Pancreas (tissue), 10 donors: ENCODE results near the gene METTL6. TPM values are rescaled to one million over a fixed set of nuclear protein-coding genes. Genes with fewer than 3 reads are reported as not detected.

ENCODE experiments used
- ATAC-seq, 4 donors: fragments of 200-7000 bp; cut with Tn5 transposase; one replicate each; pipeline versions ENCODE4 v1.8.0 to v1.9.1; 2020; ENCODE audit warnings: mild to moderate bottlenecking in 4 of 4, moderate library complexity in 4 of 4
- DNase-seq, 6 donors: peaks; one replicate each; pipeline ENCODE4 v3.0.0-alpha.2; 2020
- FAIRE-seq: peaks from 2 replicates; lab custom pipeline; 2012; peaks lifted over from hg19 to GRCh38; lab: Jason Lieb, UNC
- H3K27ac ChIP-seq, 4 donors: fragments of 200-600 bp; sonication (generic); 1 replicate in 3 of 4; 2 replicates in 1 of 4; pipeline versions ENCODE4 v1.5.0 to v1.8.0; 2020
- H3K27me3 ChIP-seq, 4 donors: fragments of 200-600 bp; one replicate each; pipeline ENCODE4 v1.8.0; 2021
- H3K36me3 ChIP-seq, 3 donors: fragments of 200-600 bp; sonication (generic) in 1 of 3; one replicate each; pipeline versions ENCODE4 v1.5.0 to v1.8.0; 2020 to 2021
- H3K4me1 ChIP-seq, 3 donors: fragments of 200-600 bp; one replicate each; pipeline ENCODE4 v1.8.0; 2021
- H3K4me3 ChIP-seq, 4 donors: fragments of 200-600 bp; sonication (generic) in 2 of 4; one replicate each; pipeline versions ENCODE4 v1.5.0 to v1.8.0; 2020 to 2021
- H3K9me3 ChIP-seq, 4 donors: fragments of 200-600 bp; one replicate each; pipeline ENCODE4 v1.8.0; 2021
- CTCF ChIP-seq, 4 donors: fragments of 200-600 bp; sonication (generic) in 3 of 4; IDR thresholded peaks; one replicate each; pipeline versions ENCODE4 v1.5.0 to v1.8.0; 2021; ENCODE audit warnings: antibody characterized with exemption in 4 of 4
- WGBS, 2 donors: extraction: QIAGEN DNeasy Blood & Tissue Kit; methylation state at CpG; one replicate each; pipeline ENCODE4 v1.1.7; 2013; 5-methylcytosine and 5-hydroxymethylcytosine counted together
- intact Hi-C, 3 donors: fragments of 100-400 bp; cut with DNase I; formaldehyde crosslinking; loops; one replicate each; pipeline versions ENCODE4 v1.11.1 to v1.14.2; 2022
- polyA plus RNA-seq, 2 donors: library from polyadenylated mRNA; stranded (reverse); fragments of 200-250 nt; gene quantifications; one replicate each; pipeline ENCODE4 v1.2.3, GENCODE V29; 2013
- total RNA-seq, 6 donors: library from RNA; stranded (reverse); fragmentation: NEBNext Ultra II Directional in 4 of 6; extraction: Animal tissue kit (Norgen Biotek cat#: 25700) in 4 of 6; gene quantifications; one replicate each; pipeline versions ENCODE4 v1.2.1 to v1.2.4, GENCODE V29; 2021 to 2023
- donor health status: healthy with polysubstance abuse.
- donor health status: DM: no; HTN: no; CAD: no; lungs with moderate emphysema.
- donor health status: DM: no; HTN: no; CAD: no.
- donor health status: control.
- donor health status: control.
- donor health status: Bipolar disorder and iron deficiency.
- donor health status: DM: yes; HTN: yes; CAD: no.
- donor health status: DM: no; HTN: no; CAD: no.
- donor health status: DM: no; HTN: no; CAD: no.
- donor health status: DM: yes; HTN: yes; CAD: no.

The METTL6 gene
- total and polyA plus RNA-seq, 8 donors: 3.0 to 9.9 (median 5.2) TPM

GRCh38 chr3:15380980-15381890 is 46.1 kb downstream of the METTL6 start:
- no peaks in the 10 kb centered on the region for H3K9me3 ChIP-seq
- DNase-seq (no peak), FAIRE-seq (no peak), ATAC-seq (no peak)
- intact Hi-C loops: loop anchor here in 1 of 3 donors (10.0 kb wide), 1 partner anchor 116 kb away; no protein-coding TSS in a partner anchor
- no peak overlapping the region for H3K4me3 ChIP-seq
- no peaks in the 10 kb centered on the region for H3K27me3 ChIP-seq
- no peak overlapping the region for H3K27ac ChIP-seq
- 55 to 66% methylated on average over 6 of the region's 6 CpGs for WGBS, 2 donors
- no peaks in the 10 kb centered on the region for H3K36me3 ChIP-seq
- TF ChIP-seq CTCF (IDR thresholded peaks at IDR 0.05): no peak
- no peaks in the 10 kb centered on the region for H3K4me1 ChIP-seq

GRCh38 chr3:15377961-15378791 is 49.2 kb downstream of the METTL6 start:
- TF ChIP-seq CTCF (IDR thresholded peaks at IDR 0.05): peak; percentile 66 to 77 (median 74)
- no peaks in the 10 kb centered on the region for H3K27me3 ChIP-seq
- peak; percentile 65 for FAIRE-seq
- H3K36me3 ChIP-seq: no peaks in the 10 kb centered on the region
- H3K4me1 ChIP-seq: no peaks in the 10 kb centered on the region
- DNase-seq: peak; percentile 89 to 95 (median 94)
- H3K4me3 ChIP-seq: no peak overlapping the region
- H3K27ac ChIP-seq: peak overlapping the region in 3 of 4 donors; percentile 23 to 82 (median 78)
- 18% methylated on average over 16 of the region's 16 CpGs for WGBS, 2 donors
- intact Hi-C loops: loop anchor here in 1 of 3 donors (2.0 kb wide), 1 partner anchor 109 kb away; no protein-coding TSS in a partner anchor
- ATAC-seq: peak; percentile 99 to 100 (median 99)
- H3K9me3 ChIP-seq: no peaks in the 10 kb centered on the region

- no peak overlapping the region for H3K27ac ChIP-seq
- no peak for ATAC-seq
- no peaks in the 10 kb centered on the region for H3K36me3 ChIP-seq
- no peaks in the 10 kb centered on the region for H3K9me3 ChIP-seq
- TF ChIP-seq CTCF (IDR thresholded peaks at IDR 0.05): no peak
- 87 to 88% methylated on average over 20 to 22 of the region's 22 CpGs for WGBS, 2 donors
- no peaks in the 10 kb centered on the region for H3K4me1 ChIP-seq
- H3K4me3 ChIP-seq: no peak overlapping the region
- no peak for FAIRE-seq
- intact Hi-C loops: no loop called here
- DNase-seq: no peak
- H3K27me3 ChIP-seq: no peaks in the 10 kb centered on the region
Measured at GRCh38 chr3:15375461-15376000, 51.8 kb downstream of the METTL6 start.

- Histone ChIP-seq H3K4me3 (no peak overlapping the region), H3K4me1 (no peaks in the 10 kb centered on the region), H3K36me3 (no peaks in the 10 kb centered on the region), H3K27me3 (no peaks in the 10 kb centered on the region), H3K9me3 (no peaks in the 10 kb centered on the region), H3K27ac (no peak overlapping the region)
- DNase-seq: no peak
- no peak for ATAC-seq
- 73 to 75% methylated on average over 4 of the region's 4 CpGs for WGBS, 2 donors
- no peak for TF ChIP-seq CTCF (IDR thresholded peaks at IDR 0.05)
- intact Hi-C loops: no loop called here
- no peak for FAIRE-seq
Measured at GRCh38 chr3:15372918-15373317, 54.4 kb downstream of the METTL6 start.
